PFSK-1 (cell line): ENCODE results near the gene TNFSF8.

Experiments used
- FOXP2 ChIP-seq: optimal IDR thresholded peaks from 2 replicates; pipeline ENCODE3; 2011; ENCODE audit warnings: borderline replicate concordance, control low read depth, inconsistent platforms; ENCODE audit not compliant: insufficient read depth; ENCODE audit errors: extremely low read length, extremely low read depth
- POLR2AphosphoS5 ChIP-seq: IDR thresholded peaks from 2 replicates; pipeline ENCODE4 v1.6.1; 2012; ENCODE audit warnings: low read depth, mild to moderate bottlenecking, control low read depth, low read length, moderate library complexity
- SIN3A ChIP-seq: IDR thresholded peaks from 2 replicates; pipeline ENCODE4 v1.6.1; 2012; ENCODE audit warnings: mild to moderate bottlenecking, low read length, moderate library complexity, borderline replicate concordance; ENCODE audit not compliant: insufficient read depth
- TAF1 ChIP-seq: IDR thresholded peaks from 2 replicates; pipeline ENCODE4 v1.6.1; 2012; ENCODE audit warnings: low read length, control low read depth, borderline replicate concordance; ENCODE audit not compliant: insufficient read depth
- TF ChIP-seq, protein P1 (sequence below), 2 experiments: IDR thresholded peaks; 2 replicates each; pipeline versions ENCODE4 v1.6.1 to v1.8.0; 2011 to 2012; ENCODE audit warnings: low read depth in 2 of 2, low read length in 2 of 2, control low read depth in 1 of 2, inconsistent platforms in 1 of 2, mild to moderate bottlenecking in 1 of 2, moderate library complexity in 1 of 2; ENCODE audit not compliant: insufficient read depth in 1 of 2

Gene TNFSF8

DNA sequence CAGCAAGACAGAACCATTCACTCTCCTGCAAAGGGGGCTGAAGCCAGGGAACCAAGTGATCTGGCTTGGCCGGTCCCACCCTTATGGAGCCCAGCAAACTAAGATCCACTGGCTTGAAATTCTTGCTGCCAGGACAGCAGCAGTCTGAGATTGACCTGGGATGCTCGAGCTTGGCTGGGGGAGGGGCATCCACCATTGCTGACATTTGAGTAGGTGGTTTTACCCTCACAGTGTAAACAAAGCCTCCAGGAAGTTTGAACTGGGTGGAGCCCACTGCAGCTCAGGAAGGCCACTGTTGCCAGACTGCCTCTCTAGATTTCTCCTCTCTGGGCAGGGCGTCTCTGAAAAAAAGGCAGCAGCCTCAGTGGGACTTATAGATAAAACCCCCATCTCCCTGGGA, 60.5 kb downstream of the TNFSF8 start:
- TF ChIP-seq FOXP2 (no peak), SIN3A (no peak), POLR2AphosphoS5 (no peak), TAF1 (no peak)
- TF ChIP-seq, protein P1, sequence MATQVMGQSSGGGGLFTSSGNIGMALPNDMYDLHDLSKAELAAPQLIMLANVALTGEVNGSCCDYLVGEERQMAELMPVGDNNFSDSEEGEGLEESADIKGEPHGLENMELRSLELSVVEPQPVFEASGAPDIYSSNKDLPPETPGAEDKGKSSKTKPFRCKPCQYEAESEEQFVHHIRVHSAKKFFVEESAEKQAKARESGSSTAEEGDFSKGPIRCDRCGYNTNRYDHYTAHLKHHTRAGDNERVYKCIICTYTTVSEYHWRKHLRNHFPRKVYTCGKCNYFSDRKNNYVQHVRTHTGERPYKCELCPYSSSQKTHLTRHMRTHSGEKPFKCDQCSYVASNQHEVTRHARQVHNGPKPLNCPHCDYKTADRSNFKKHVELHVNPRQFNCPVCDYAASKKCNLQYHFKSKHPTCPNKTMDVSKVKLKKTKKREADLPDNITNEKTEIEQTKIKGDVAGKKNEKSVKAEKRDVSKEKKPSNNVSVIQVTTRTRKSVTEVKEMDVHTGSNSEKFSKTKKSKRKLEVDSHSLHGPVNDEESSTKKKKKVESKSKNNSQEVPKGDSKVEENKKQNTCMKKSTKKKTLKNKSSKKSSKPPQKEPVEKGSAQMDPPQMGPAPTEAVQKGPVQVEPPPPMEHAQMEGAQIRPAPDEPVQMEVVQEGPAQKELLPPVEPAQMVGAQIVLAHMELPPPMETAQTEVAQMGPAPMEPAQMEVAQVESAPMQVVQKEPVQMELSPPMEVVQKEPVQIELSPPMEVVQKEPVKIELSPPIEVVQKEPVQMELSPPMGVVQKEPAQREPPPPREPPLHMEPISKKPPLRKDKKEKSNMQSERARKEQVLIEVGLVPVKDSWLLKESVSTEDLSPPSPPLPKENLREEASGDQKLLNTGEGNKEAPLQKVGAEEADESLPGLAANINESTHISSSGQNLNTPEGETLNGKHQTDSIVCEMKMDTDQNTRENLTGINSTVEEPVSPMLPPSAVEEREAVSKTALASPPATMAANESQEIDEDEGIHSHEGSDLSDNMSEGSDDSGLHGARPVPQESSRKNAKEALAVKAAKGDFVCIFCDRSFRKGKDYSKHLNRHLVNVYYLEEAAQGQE (IDR thresholded peaks at IDR 0.05; ENCODE audit: insufficient read depth in 1 of 2, low read depth in 2 of 2, low read length in 2 of 2), result no peak

DNA sequence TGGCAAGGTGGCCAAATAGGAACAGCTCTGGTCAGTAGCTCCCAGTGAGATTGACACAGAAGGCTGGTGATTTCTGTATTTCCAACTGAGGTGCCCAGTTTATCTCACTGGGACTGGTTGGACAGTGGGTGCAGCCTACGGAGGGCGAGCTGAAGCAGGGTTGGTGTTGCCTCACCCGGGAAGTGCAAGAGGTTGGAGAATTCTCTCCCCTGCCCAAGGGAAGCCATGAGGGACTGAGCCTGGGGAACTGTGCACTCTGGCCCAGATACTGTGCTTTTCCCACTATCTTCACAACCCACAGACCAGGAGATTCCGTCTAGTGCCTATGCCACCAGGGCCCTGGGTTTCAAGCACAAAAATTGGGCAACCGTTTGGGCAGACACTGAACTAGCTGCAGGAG, 61.0 kb downstream of the TNFSF8 start:
- TF ChIP-seq, protein P1 (IDR thresholded peaks at IDR 0.05; ENCODE audit: insufficient read depth in 1 of 2, low read depth in 2 of 2, low read length in 2 of 2), result no peak
- TF ChIP-seq FOXP2 (no peak), TAF1 (no peak), SIN3A (no peak), POLR2AphosphoS5 (no peak)

DNA sequence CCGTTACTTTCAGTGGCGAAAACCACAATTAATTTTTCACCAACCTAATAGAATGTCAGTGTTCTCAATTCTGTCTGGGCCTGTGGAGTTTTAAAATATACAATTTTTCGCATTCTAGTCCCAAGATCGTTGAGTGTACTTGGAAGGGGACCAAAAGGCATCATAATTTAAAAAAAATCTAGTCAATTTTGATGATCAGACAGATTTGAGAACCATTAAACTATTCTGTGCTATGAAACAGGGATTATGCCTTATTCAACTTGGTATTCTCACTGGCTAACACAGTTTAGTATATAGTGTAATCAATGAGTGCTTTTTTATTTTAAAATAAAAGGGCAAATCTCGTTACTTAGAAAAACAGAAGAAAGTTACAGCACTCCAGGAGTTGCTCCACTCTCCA, 63.1 kb downstream of the TNFSF8 start:
- TF ChIP-seq SIN3A, result no peak
- TF ChIP-seq POLR2AphosphoS5, result no peak
- no peak for TF ChIP-seq TAF1
- TF ChIP-seq, protein P1 (IDR thresholded peaks at IDR 0.05; ENCODE audit: insufficient read depth in 1 of 2, low read depth in 2 of 2, low read length in 2 of 2), result no peak
- no peak for TF ChIP-seq FOXP2

DNA sequence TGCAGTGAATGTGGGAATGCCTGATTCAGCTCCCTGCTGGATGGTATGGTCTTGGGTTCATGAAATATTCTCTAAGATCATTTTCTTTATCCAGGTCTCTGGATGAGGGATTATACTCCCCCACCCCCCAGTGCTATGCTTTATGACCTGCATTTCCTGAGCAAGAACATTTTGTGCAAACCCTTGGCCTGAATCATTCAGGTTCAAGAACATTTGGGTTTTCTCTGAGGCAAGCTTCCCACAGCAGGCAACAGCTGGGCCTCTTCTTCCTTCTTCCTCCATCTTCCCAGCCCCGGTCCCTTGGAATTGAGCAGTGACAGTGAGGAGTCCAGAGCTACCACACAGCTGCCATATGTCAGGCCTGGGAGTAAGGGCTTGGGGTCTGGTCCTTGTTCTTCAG, 65.9 kb downstream of the TNFSF8 start:
- TF ChIP-seq TAF1, result no peak
- TF ChIP-seq, protein P1 (IDR thresholded peaks at IDR 0.05; ENCODE audit: insufficient read depth in 1 of 2, low read depth in 2 of 2, low read length in 2 of 2), result no peak
- no peak for TF ChIP-seq SIN3A
- no peak for TF ChIP-seq POLR2AphosphoS5
- no peak for TF ChIP-seq FOXP2

DNA sequence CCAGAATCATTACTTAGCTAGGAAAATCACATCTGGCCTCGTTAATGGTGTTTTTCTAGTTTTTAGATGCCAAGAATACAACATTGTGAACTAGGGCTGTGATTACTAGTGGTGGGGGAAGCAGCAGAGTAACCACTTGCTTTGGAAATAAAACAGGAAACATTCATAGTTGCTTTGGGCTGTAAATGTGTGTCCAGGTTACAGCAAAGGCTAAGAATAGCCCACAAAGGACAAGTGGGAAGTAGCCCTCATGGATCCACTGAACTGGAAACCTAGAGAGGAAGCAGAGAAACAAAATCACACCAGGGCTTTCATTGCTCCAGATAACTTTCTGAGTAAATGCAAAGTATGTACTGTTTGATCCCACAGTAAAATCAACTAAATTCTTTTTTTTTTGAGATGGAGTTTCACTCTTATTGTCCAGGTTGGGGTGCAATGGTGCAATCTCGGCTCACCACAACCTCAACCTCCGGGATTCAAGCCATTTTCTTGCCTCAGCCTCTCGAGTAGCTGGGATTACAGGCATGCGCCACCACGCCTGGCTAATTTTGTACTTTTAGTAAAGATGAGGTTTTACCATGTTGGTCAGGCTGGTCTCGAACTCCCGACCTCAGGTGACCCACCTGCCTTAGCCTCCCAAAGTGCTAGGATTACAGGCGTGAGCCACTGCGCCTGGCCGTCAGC, 68.3 kb downstream of the TNFSF8 start:
- TF ChIP-seq POLR2AphosphoS5 (no peak), TAF1 (no peak), FOXP2 (no peak), SIN3A (no peak)
- TF ChIP-seq, protein P1 (IDR thresholded peaks at IDR 0.05; ENCODE audit: insufficient read depth in 1 of 2, low read depth in 2 of 2, low read length in 2 of 2), result no peak
